ENCODE results near the gene KLHL5.
"Not testable (repeated sequence)": the region's sequence is repeated elsewhere in the genome, so short reads cannot be mapped to it uniquely, and the experiment has no call there.

Gene KLHL5

GRCh38 chr4:39062094-39062769 lies at the start of gene KLHL5:
KLHL5 (plus strand) TSS chr4:39062232; CDS start chr4:39062653, 421 bp downstream.
- DNase-seq: no peak

- no peak for DNase-seq
Measured at GRCh38 chr4:39014028-39014427, 48.0 kb upstream of the KLHL5 start.

- DNase-seq: no peak
Measured at GRCh38 chr4:39020130-39020529, 41.9 kb upstream of the KLHL5 start.

GRCh38 chr4:39021631-39022030 lies 40.4 kb upstream of the KLHL5 start:
- no peak for DNase-seq

- no peak for DNase-seq
Measured at GRCh38 chr4:39022241-39022640, 39.8 kb upstream of the KLHL5 start.

- DNase-seq: no peak
Measured at GRCh38 chr4:39023059-39023458, 39.0 kb upstream of the KLHL5 start.

- no peak for DNase-seq
Measured at GRCh38 chr4:39024311-39024865, 37.6 kb upstream of the KLHL5 start.

- no peak for DNase-seq
Measured at GRCh38 chr4:39025552-39026085, 36.4 kb upstream of the KLHL5 start.

- DNase-seq: no peak
Measured at GRCh38 chr4:39026096-39026495, 35.9 kb upstream of the KLHL5 start.

- no peak for DNase-seq
Measured at GRCh38 chr4:39029752-39030694, 32.0 kb upstream of the KLHL5 start.

GRCh38 chr4:39030725-39031124 lies 31.3 kb upstream of the KLHL5 start:
- DNase-seq: no peak

- not testable (repeated sequence) for DNase-seq
Measured at GRCh38 chr4:39031590-39032020, 30.4 kb upstream of the KLHL5 start.

- DNase-seq: no peak
Measured at GRCh38 chr4:39032218-39033085, 29.6 kb upstream of the KLHL5 start, which contains the start of gene TMEM156. TMEM156 (minus strand) TSS chr4:39032409; CDS start chr4:39032313, 96 bp downstream.

GRCh38 chr4:39036172-39036571 lies 25.9 kb upstream of the KLHL5 start:
- DNase-seq: no peak

- DNase-seq: no peak
Measured at GRCh38 chr4:39037491-39037825, 24.6 kb upstream of the KLHL5 start.

GRCh38 chr4:39037941-39038340 lies 24.1 kb upstream of the KLHL5 start:
- no peak for DNase-seq

GRCh38 chr4:39039108-39039507 lies 22.9 kb upstream of the KLHL5 start:
- DNase-seq: no peak

GRCh38 chr4:39042366-39042765 lies 19.7 kb upstream of the KLHL5 start:
- no peak for DNase-seq

GRCh38 chr4:39043058-39043860 lies 18.8 kb upstream of the KLHL5 start:
- DNase-seq: no peak

- no peak for DNase-seq
Measured at GRCh38 chr4:39043861-39044363, 18.1 kb upstream of the KLHL5 start.

- DNase-seq: peak; percentile 55
Measured at GRCh38 chr4:39044364-39044955, 17.6 kb upstream of the KLHL5 start.

Measured in NCI-H510A (cell line).